GM23338 (cell line): ENCODE measurements around the gene PITPNC1. TPM values are rescaled to one million over a fixed set of nuclear protein-coding genes. Genes with fewer than 3 reads are reported as not detected.

Experiments
- ATAC-seq: fragments of 200-7000 bp; cut with Tn5 transposase; 3 replicates; pipeline ENCODE4 v1.9.1; 2020
- DNase-seq: peaks from one replicate; pipeline ENCODE4 v3.0.0-alpha.2; 2015; ENCODE audit warnings: low spot score
- H2AFZ ChIP-seq: fragments of 200-600 bp; sonication (generic); 2 replicates; pipeline ENCODE4 v1.8.0; 2016; ENCODE audit warnings: antibody characterized with exemption, mild to moderate bottlenecking, moderate library complexity
- H3F3A ChIP-seq: fragments of 200-600 bp; sonication (generic); replicated peaks from 2 replicates; pipeline ENCODE4 v1.8.0; 2017; ENCODE audit warnings: antibody characterized with exemption, mixed run types, low read depth
- H3K27ac ChIP-seq: fragments of 200-600 bp; sonication (generic); 2 replicates; pipeline ENCODE4 v1.6.1; 2016; ENCODE audit warnings: low read depth
- H3K27me3 ChIP-seq: fragments of 200-600 bp; sonication (generic); 2 replicates; pipeline ENCODE4 v1.8.0; 2016; ENCODE audit warnings: mild to moderate bottlenecking, mixed run types, moderate library complexity; ENCODE audit not compliant: insufficient read depth
- H3K36me3 ChIP-seq: fragments of 200-600 bp; sonication (generic); 2 replicates; pipeline ENCODE4 v1.8.0; 2016; ENCODE audit warnings: mild to moderate bottlenecking; ENCODE audit not compliant: insufficient read depth
- H3K4me1 ChIP-seq: fragments of 200-600 bp; sonication (generic); 2 replicates; pipeline ENCODE4 v1.8.0; 2016; ENCODE audit warnings: mild to moderate bottlenecking, moderate library complexity; ENCODE audit not compliant: insufficient read depth
- H3K4me2 ChIP-seq: fragments of 200-600 bp; sonication (generic); 2 replicates; pipeline ENCODE4 v1.7.1; 2017; ENCODE audit warnings: mixed run types
- H3K4me3 ChIP-seq: fragments of 200-600 bp; sonication (generic); 2 replicates; pipeline ENCODE4 v1.6.1; 2016; ENCODE audit warnings: mixed run types
- H3K79me2 ChIP-seq: fragments of 200-600 bp; sonication (generic); replicated peaks from 2 replicates; pipeline ENCODE4 v1.8.0; 2017; ENCODE audit warnings: mild to moderate bottlenecking; ENCODE audit not compliant: insufficient read depth
- H3K9me2 ChIP-seq: fragments of 200-600 bp; sonication (generic); 2 replicates; pipeline ENCODE4 v1.8.0; 2017; ENCODE audit not compliant: insufficient read depth
- H4K20me1 ChIP-seq: fragments of 200-600 bp; sonication (generic); replicated peaks from 2 replicates; pipeline ENCODE4 v1.8.0; 2017; ENCODE audit warnings: mild to moderate bottlenecking; ENCODE audit not compliant: insufficient read depth
- H3K27ac Mint-ChIP-seq: 2 replicates; pipeline ENCODE4 v1.8.0; 2020; ENCODE audit warnings: inconsistent platforms, mild to moderate bottlenecking, moderate library complexity, mixed read lengths
- H3K27me3 Mint-ChIP-seq: 3 replicates; pipeline ENCODE4 v1.8.0; 2022; ENCODE audit warnings: low read depth, mild to moderate bottlenecking, moderate library complexity, mixed read lengths, inconsistent platforms; ENCODE audit not compliant: insufficient read depth, poor library complexity
- H3K36me3 Mint-ChIP-seq: 3 replicates; pipeline ENCODE4 v1.8.0; 2021; ENCODE audit warnings: low read depth, mild to moderate bottlenecking, inconsistent platforms, moderate library complexity, mixed read lengths
- H3K4me1 Mint-ChIP-seq: 3 replicates; pipeline ENCODE4 v1.8.0; 2020; ENCODE audit warnings: mild to moderate bottlenecking, inconsistent platforms, mixed read lengths
- H3K4me3 Mint-ChIP-seq: 3 replicates; pipeline ENCODE4 v1.8.0; 2021; ENCODE audit warnings: moderate library complexity, mild to moderate bottlenecking, inconsistent platforms, mixed read lengths
- H3K9me3 Mint-ChIP-seq: 3 replicates; pipeline ENCODE4 v1.8.0; 2020; ENCODE audit warnings: moderate library complexity, mild to moderate bottlenecking, inconsistent platforms, mixed read lengths
- CREB1 ChIP-seq: fragments of 250-450 bp; sonication (Bioruptor Pico); IDR thresholded peaks from 2 replicates; pipeline ENCODE4 v1.5.0; 2020; ENCODE audit warnings: low read depth, mild to moderate bottlenecking, moderate library complexity
- EZH2 ChIP-seq: fragments of 200-600 bp; sonication (generic); IDR thresholded peaks from one replicate; pipeline ENCODE4 v1.8.0; 2017; ENCODE audit warnings: antibody characterized with exemption, mild to moderate bottlenecking, low read depth; ENCODE audit not compliant: unreplicated experiment
- JUNB ChIP-seq: IDR thresholded peaks from one replicate; pipeline ENCODE4 v1.6.1; 2016; ENCODE audit warnings: antibody characterized with exemption; ENCODE audit not compliant: unreplicated experiment
- ZNF114 ChIP-seq: fragments of 250-450 bp; sonication (Bioruptor Pico); IDR thresholded peaks from 2 replicates; pipeline ENCODE4 v1.5.0; 2020; ENCODE audit warnings: mild to moderate bottlenecking, moderate library complexity
- ZNF462 ChIP-seq: fragments of 250-450 bp; sonication (Bioruptor Pico); IDR thresholded peaks from 2 replicates; pipeline ENCODE4 v1.5.0; 2020; ENCODE audit warnings: mild to moderate bottlenecking, moderate library complexity
- polyA plus RNA-seq: library from polyadenylated mRNA; unstranded; fragments of >200 nt; fragmentation: Nextera tagmentation; extraction: Ambion mirVana; gene quantifications from 2 replicates; pipeline ENCODE4 v1.2.1, GENCODE V29; 2016
- total RNA-seq: library from RNA; depleted of rRNA; stranded (reverse); fragments of >200 nt; shearing (Covaris generic); gene quantifications from 2 replicates; pipeline ENCODE4 v1.2.3, GENCODE V29; 2014

PITPNC1 gene
- total and polyA plus RNA-seq, 2 experiments from 2014 or later, result 23.0 to 32.6 TPM

GRCh38 chr17:67449845-67450755 lies 73.0 kb downstream of the PITPNC1 start:
- no peak overlapping the region for H3K4me2 ChIP-seq
- H3K27ac Mint-ChIP-seq, result peak overlapping the region; percentile 4; the same call in 1 of the 2 replicates
- peaks cover 19% of the 10 kb centered on the region for H3K4me1 Mint-ChIP-seq
- H3K27me3 ChIP-seq, result no peaks in the 10 kb centered on the region
- H2AFZ ChIP-seq, result no peak overlapping the region
- H3K27ac ChIP-seq, result no peak overlapping the region
- H3K27me3 Mint-ChIP-seq, result peaks cover 7% of the 10 kb centered on the region
- H3K79me2 ChIP-seq, result peaks cover 94% of the 10 kb centered on the region
- no peaks in the 10 kb centered on the region for H3K9me2 ChIP-seq
- ATAC-seq (no peak), DNase-seq (no peak)
- no peak overlapping the region for H3K4me3 Mint-ChIP-seq
- H3K4me3 ChIP-seq, result no peak overlapping the region
- H4K20me1 ChIP-seq, result no peaks in the 10 kb centered on the region; the same call in 1 of the 2 replicates
- TF ChIP-seq EZH2, result no peak
- no peaks in the 10 kb centered on the region for H3F3A ChIP-seq
- H3K9me3 Mint-ChIP-seq, result no peaks in the 10 kb centered on the region
- no peaks in the 10 kb centered on the region for H3K36me3 ChIP-seq
- H3K4me1 ChIP-seq, result peaks cover 15% of the 10 kb centered on the region
- no peaks in the 10 kb centered on the region; the same call in 1 of the 3 replicates for H3K36me3 Mint-ChIP-seq

- Histone ChIP-seq H3K4me2 (0 out of 2 replicates have a peak overlapping the region, but pooled peaks have one; percentile 2), H3K4me1 (peaks cover 9% of the 10 kb centered on the region), H3K27me3 (no peaks in the 10 kb centered on the region), H3K36me3 (no peaks in the 10 kb centered on the region), H3F3A (no peaks in the 10 kb centered on the region), H3K4me3 (no peak overlapping the region), H4K20me1 (no peaks in the 10 kb centered on the region; the same call in 1 of the 2 replicates), H3K79me2 (peaks cover 99% of the 10 kb centered on the region), H3K9me2 (no peaks in the 10 kb centered on the region), H3K27ac (peak overlapping the region; percentile 74), H2AFZ (no peak overlapping the region)
- H3K36me3 Mint-ChIP-seq, result peaks cover 9% of the 10 kb centered on the region
- no peak overlapping the region; the same call in 1 of the 2 replicates for H3K27ac Mint-ChIP-seq
- TF ChIP-seq ZNF114 (CRISPR knock-in tag), result no peak
- no peak for TF ChIP-seq CREB1 (CRISPR knock-in tag)
- TF ChIP-seq JUNB, result no peak
- DNase-seq (no peak), ATAC-seq (no peak)
- peaks cover 11% of the 10 kb centered on the region for H3K4me1 Mint-ChIP-seq
- no peak overlapping the region for H3K4me3 Mint-ChIP-seq
- H3K9me3 Mint-ChIP-seq, result peaks cover 10% of the 10 kb centered on the region
- peaks cover 4% of the 10 kb centered on the region for H3K27me3 Mint-ChIP-seq
These were observed 75.8 kb downstream of the PITPNC1 start for GRCh38 chr17:67452681-67453554.

- no peaks in the 10 kb centered on the region for H3K27me3 ChIP-seq
- no peaks in the 10 kb centered on the region; the same call in 1 of the 2 replicates for H4K20me1 ChIP-seq
- H3K79me2 ChIP-seq, result peaks cover 98% of the 10 kb centered on the region
- Mint-ChIP-seq H3K36me3 (peaks cover 17% of the 10 kb centered on the region), H3K9me3 (peaks cover 16% of the 10 kb centered on the region), H3K27ac (no peak overlapping the region), H3K4me3 (no peak overlapping the region), H3K4me1 (peaks cover 16% of the 10 kb centered on the region), H3K27me3 (peaks cover 2% of the 10 kb centered on the region)
- H2AFZ ChIP-seq, result no peak overlapping the region
- ATAC-seq (no peak), DNase-seq (no peak)
- no peak overlapping the region for H3K4me2 ChIP-seq
- no peaks in the 10 kb centered on the region for H3K9me2 ChIP-seq
- H3K4me3 ChIP-seq, result no peak overlapping the region
- peaks cover 9% of the 10 kb centered on the region for H3K4me1 ChIP-seq
- H3F3A ChIP-seq, result no peaks in the 10 kb centered on the region
- no peaks in the 10 kb centered on the region for H3K36me3 ChIP-seq
- H3K27ac ChIP-seq, result no peak overlapping the region
- TF ChIP-seq ZNF462 (CRISPR knock-in tag), result no peak
These were observed 79.0 kb downstream of the PITPNC1 start for GRCh38 chr17:67456103-67456502.
